Left ventricle myocardium inferior (tissue), 1 donor: Measurements from ENCODE around the gene SELPLG. TPM values are rescaled to one million over a fixed set of nuclear protein-coding genes. Genes with fewer than 3 reads are reported as not detected.

Source experiments
- DNase-seq: peaks from one replicate; pipeline ENCODE4 v3.0.0-alpha.2; 2020
- H3K27ac ChIP-seq: fragments of 200-600 bp; replicated peaks from 2 replicates; pipeline ENCODE4 v1.8.0; 2021
- H3K27me3 ChIP-seq: fragments of 200-600 bp; 2 replicates; pipeline ENCODE4 v1.8.0; 2021; ENCODE audit warnings: low read depth
- H3K36me3 ChIP-seq: fragments of 200-600 bp; 2 replicates; pipeline ENCODE4 v1.8.0; 2021
- H3K4me1 ChIP-seq: fragments of 200-600 bp; 2 replicates; pipeline ENCODE4 v1.8.0; 2021
- H3K4me3 ChIP-seq: fragments of 200-600 bp; 2 replicates; pipeline ENCODE4 v1.8.0; 2021; ENCODE audit warnings: mild to moderate bottlenecking, moderate library complexity
- H3K9me3 ChIP-seq: fragments of 200-600 bp; replicated peaks from 2 replicates; pipeline ENCODE4 v1.8.0; 2021
- CTCF ChIP-seq: fragments of 200-600 bp; IDR thresholded peaks from 2 replicates; pipeline ENCODE4 v1.8.0; 2021; ENCODE audit warnings: antibody characterized with exemption, mild to moderate bottlenecking, borderline replicate concordance
- intact Hi-C: fragments of 100-400 bp; cut with micrococcal nuclease; formaldehyde crosslinking; loops from one replicate; pipeline ENCODE4 v1.11.0; 2022
- total RNA-seq: library from RNA; stranded (reverse); fragmentation: NEBNext Ultra II Directional; extraction: Animal tissue kit (Norgen Biotek cat#: 25700); gene quantifications from one replicate; pipeline ENCODE4 v1.2.1, GENCODE V29; 2021
- donor health status: DM: no; HTN: yes; CAD: no; lungs with severe emphysema.

SELPLG gene
- total RNA-seq, 1 donor from 2014 or later: 3.4 TPM

GRCh38 chr12:108602209-108602705 is 31.4 kb downstream of the SELPLG start:
- H3K27ac ChIP-seq: no peak overlapping the region
- TF ChIP-seq CTCF: no peak
- H3K4me3 ChIP-seq: no peak overlapping the region
- no peaks in the 10 kb centered on the region for H3K9me3 ChIP-seq
- no peaks in the 10 kb centered on the region for H3K27me3 ChIP-seq
- intact Hi-C loops: no loop called here
- no peaks in the 10 kb centered on the region for H3K4me1 ChIP-seq
- no peak for DNase-seq
- no peaks in the 10 kb centered on the region for H3K36me3 ChIP-seq

- Histone ChIP-seq H3K27ac (no peak overlapping the region), H3K4me3 (no peak overlapping the region), H3K9me3 (no peaks in the 10 kb centered on the region), H3K36me3 (no peaks in the 10 kb centered on the region), H3K27me3 (no peaks in the 10 kb centered on the region), H3K4me1 (no peaks in the 10 kb centered on the region)
- intact Hi-C loops: no loop called here
- no peak for TF ChIP-seq CTCF
- no peak for DNase-seq
Measured at GRCh38 chr12:108600702-108601007, 33.0 kb downstream of the SELPLG start.

GRCh38 chr12:108599948-108600701 is 33.6 kb downstream of the SELPLG start:
- Histone ChIP-seq H3K9me3 (no peaks in the 10 kb centered on the region), H3K4me1 (no peaks in the 10 kb centered on the region), H3K4me3 (no peak overlapping the region), H3K27ac (no peak overlapping the region), H3K36me3 (no peaks in the 10 kb centered on the region), H3K27me3 (no peaks in the 10 kb centered on the region)
- intact Hi-C loops: no loop called here
- TF ChIP-seq CTCF: no peak
- DNase-seq: no peak

- intact Hi-C loops: no loop called here
- Histone ChIP-seq H3K27ac (no peak overlapping the region), H3K4me1 (no peaks in the 10 kb centered on the region), H3K36me3 (no peaks in the 10 kb centered on the region), H3K27me3 (no peaks in the 10 kb centered on the region), H3K4me3 (no peak overlapping the region), H3K9me3 (no peaks in the 10 kb centered on the region)
- no peak for TF ChIP-seq CTCF
- DNase-seq: no peak
Measured at GRCh38 chr12:108599541-108599940, 34.2 kb downstream of the SELPLG start.

GRCh38 chr12:108598553-108599250 is 35.0 kb downstream of the SELPLG start:
- DNase-seq: no peak
- H3K4me1 ChIP-seq: no peaks in the 10 kb centered on the region
- H3K27me3 ChIP-seq: no peaks in the 10 kb centered on the region
- no peaks in the 10 kb centered on the region for H3K9me3 ChIP-seq
- TF ChIP-seq CTCF: no peak
- H3K4me3 ChIP-seq: no peak overlapping the region
- H3K27ac ChIP-seq: no peak overlapping the region
- intact Hi-C loops: no loop called here
- H3K36me3 ChIP-seq: no peaks in the 10 kb centered on the region
